Ishikawa (cell line): Measurements from ENCODE around the gene CACNA2D4.

Experiments used
- CEBPB ChIP-seq: IDR thresholded peaks from 2 replicates; pipeline ENCODE4 v1.6.1; 2012
- CREB1 ChIP-seq: IDR thresholded peaks from 2 replicates; pipeline ENCODE4 v1.6.1; 2012; ENCODE audit warnings: low read depth
- EGR1 ChIP-seq: IDR thresholded peaks from 2 replicates; pipeline ENCODE4 v1.6.1; 2012
- EP300 ChIP-seq: IDR thresholded peaks from 2 replicates; pipeline ENCODE4 v1.6.1; 2012; ENCODE audit warnings: borderline replicate concordance
- FOXM1 ChIP-seq: IDR thresholded peaks from 2 replicates; pipeline ENCODE4 v1.6.1; 2012; ENCODE audit warnings: low read depth, borderline replicate concordance
- NFIC ChIP-seq: IDR thresholded peaks from 2 replicates; pipeline ENCODE4 v1.6.1; 2012
- RAD21 ChIP-seq: IDR thresholded peaks from 2 replicates; pipeline ENCODE4 v1.6.1; 2012; ENCODE audit warnings: low read depth
- TAF1 ChIP-seq: IDR thresholded peaks from 2 replicates; pipeline ENCODE4 v1.6.1; 2012; ENCODE audit warnings: low read depth, mild to moderate bottlenecking
- TCF12 ChIP-seq: IDR thresholded peaks from 2 replicates; pipeline ENCODE4 v1.6.1; 2012; ENCODE audit warnings: low read depth
- TEAD4 ChIP-seq: IDR thresholded peaks from 2 replicates; pipeline ENCODE4 v1.6.1; 2012
- YY1 ChIP-seq: IDR thresholded peaks from 2 replicates; pipeline ENCODE4 v1.6.1; 2012; ENCODE audit warnings: low read depth
- ZBTB7A ChIP-seq: IDR thresholded peaks from 2 replicates; pipeline ENCODE4 v1.6.1; 2012; ENCODE audit warnings: low read depth
- TF ChIP-seq, protein P1 (sequence below): IDR thresholded peaks from 2 replicates; pipeline ENCODE4 v1.6.1; 2012
- TF ChIP-seq, protein P2 (sequence below): IDR thresholded peaks from 2 replicates; pipeline ENCODE4 v1.6.1; 2012; ENCODE audit warnings: low read depth, mild to moderate bottlenecking
- TF ChIP-seq, protein P3 (sequence below): IDR thresholded peaks from 2 replicates; pipeline ENCODE4 v1.6.1; 2012

The CACNA2D4 gene

DNA sequence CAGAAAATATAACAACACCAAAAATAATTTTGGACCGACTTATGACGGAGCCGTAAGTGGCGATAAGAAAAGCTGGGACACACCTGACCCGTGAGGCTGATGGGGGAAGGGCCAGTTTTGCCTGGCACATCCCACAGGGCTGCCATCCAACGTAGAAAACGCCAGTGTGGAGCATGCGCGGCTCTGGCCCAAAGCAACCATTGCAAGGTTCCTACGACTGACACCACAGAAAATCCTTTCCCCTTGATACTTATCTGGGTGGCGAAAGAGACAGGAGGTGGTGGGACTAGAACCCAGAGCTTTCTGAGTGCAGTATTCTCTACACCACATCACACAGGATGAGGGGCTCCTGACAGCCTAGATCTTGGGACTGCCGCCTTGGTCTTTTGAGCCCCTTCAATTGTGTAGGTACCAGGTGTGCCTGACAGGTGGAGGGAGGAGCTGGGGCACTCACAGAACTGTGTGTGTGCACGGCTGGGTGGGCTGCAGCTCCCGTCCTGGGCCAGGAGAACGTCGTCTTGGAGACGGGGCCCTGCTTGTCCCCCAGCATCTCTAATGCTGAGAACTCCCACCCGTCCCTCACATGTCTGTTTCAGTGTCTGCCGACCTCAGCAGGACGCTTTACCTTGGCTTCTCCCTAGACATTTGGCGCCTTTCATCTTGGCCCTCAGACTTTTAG lies 17.4 kb upstream of the CACNA2D4 start:
- TF ChIP-seq ZBTB7A: no peak
- TF ChIP-seq CREB1: no peak
- TF ChIP-seq, protein P1, sequence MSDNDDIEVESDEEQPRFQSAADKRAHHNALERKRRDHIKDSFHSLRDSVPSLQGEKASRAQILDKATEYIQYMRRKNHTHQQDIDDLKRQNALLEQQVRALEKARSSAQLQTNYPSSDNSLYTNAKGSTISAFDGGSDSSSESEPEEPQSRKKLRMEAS: no peak
- no peak for TF ChIP-seq TCF12

DNA sequence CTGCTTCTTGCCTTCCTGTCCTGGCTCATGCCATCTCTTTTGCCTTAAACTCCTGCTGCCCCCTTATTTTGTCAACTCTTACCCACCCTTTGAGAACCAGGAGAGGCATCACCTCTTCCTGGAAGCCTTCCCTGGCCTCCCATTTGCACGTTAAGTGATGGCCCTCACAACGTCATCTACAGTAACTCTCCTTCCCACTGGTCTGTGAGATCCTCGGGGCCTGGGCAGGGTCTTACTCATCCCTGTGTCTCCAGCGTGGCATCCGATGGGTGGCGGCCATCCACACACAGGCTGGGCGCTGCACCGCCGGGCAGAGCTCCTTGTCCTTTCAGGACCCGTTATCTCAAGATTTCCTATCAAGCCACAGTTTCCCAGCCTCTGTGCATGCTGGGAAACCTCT lies 16.8 kb upstream of the CACNA2D4 start:
- TF ChIP-seq CEBPB: no peak
- TF ChIP-seq TAF1: no peak
- no peak for TF ChIP-seq YY1
- no peak for TF ChIP-seq TCF12

DNA sequence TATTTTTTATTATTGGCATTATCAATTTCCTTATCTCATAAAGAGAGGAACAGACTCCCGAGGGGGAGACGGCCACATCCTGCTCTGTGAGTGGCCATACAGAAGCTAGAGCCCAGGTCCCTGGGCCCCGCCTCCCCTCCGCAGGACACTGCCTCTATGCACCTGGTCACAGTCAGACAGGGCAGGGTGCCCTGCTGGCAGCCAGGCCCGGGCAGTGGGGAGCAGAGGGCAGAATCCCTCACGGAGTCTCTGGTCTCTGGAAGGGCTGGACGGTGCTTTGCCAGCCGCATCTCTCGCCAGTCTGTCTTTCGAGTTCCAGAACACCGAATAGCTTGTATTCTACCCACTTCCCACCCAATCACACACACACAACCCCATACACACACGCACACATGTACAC lies 16.4 kb upstream of the CACNA2D4 start:
- TF ChIP-seq FOXM1: no peak
- no peak for TF ChIP-seq TEAD4
- TF ChIP-seq ZBTB7A: no peak
- TF ChIP-seq CREB1: no peak
- no peak for TF ChIP-seq CEBPB
- TF ChIP-seq NFIC: no peak
- TF ChIP-seq, protein P2, sequence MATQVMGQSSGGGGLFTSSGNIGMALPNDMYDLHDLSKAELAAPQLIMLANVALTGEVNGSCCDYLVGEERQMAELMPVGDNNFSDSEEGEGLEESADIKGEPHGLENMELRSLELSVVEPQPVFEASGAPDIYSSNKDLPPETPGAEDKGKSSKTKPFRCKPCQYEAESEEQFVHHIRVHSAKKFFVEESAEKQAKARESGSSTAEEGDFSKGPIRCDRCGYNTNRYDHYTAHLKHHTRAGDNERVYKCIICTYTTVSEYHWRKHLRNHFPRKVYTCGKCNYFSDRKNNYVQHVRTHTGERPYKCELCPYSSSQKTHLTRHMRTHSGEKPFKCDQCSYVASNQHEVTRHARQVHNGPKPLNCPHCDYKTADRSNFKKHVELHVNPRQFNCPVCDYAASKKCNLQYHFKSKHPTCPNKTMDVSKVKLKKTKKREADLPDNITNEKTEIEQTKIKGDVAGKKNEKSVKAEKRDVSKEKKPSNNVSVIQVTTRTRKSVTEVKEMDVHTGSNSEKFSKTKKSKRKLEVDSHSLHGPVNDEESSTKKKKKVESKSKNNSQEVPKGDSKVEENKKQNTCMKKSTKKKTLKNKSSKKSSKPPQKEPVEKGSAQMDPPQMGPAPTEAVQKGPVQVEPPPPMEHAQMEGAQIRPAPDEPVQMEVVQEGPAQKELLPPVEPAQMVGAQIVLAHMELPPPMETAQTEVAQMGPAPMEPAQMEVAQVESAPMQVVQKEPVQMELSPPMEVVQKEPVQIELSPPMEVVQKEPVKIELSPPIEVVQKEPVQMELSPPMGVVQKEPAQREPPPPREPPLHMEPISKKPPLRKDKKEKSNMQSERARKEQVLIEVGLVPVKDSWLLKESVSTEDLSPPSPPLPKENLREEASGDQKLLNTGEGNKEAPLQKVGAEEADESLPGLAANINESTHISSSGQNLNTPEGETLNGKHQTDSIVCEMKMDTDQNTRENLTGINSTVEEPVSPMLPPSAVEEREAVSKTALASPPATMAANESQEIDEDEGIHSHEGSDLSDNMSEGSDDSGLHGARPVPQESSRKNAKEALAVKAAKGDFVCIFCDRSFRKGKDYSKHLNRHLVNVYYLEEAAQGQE: no peak
- TF ChIP-seq EGR1: no peak
- TF ChIP-seq EP300: no peak
- TF ChIP-seq TAF1: no peak

DNA sequence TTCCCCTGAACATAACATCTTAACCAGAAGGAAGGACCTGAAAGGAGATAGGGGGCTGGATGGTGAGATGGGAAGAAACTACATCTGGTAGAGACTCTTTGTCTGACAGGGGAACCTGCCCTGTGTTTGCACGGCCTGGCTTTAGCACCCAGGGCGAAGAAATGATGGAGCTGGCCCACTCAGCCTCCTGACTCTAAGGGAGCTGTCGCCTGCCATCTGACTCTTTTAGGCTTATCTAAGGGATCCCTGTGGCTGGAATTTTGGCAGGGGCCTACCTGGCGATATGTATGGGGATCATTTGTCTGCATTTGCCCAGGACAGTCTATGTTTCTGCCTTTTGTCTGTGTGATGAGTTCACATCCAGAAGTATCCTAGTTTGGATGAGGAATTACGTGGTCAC lies 15.6 kb upstream of the CACNA2D4 start:
- TF ChIP-seq RAD21: no peak
- TF ChIP-seq, protein P1: no peak
- no peak for TF ChIP-seq EGR1
- TF ChIP-seq, protein P2: no peak
- TF ChIP-seq ZBTB7A: no peak
- TF ChIP-seq YY1: no peak

DNA sequence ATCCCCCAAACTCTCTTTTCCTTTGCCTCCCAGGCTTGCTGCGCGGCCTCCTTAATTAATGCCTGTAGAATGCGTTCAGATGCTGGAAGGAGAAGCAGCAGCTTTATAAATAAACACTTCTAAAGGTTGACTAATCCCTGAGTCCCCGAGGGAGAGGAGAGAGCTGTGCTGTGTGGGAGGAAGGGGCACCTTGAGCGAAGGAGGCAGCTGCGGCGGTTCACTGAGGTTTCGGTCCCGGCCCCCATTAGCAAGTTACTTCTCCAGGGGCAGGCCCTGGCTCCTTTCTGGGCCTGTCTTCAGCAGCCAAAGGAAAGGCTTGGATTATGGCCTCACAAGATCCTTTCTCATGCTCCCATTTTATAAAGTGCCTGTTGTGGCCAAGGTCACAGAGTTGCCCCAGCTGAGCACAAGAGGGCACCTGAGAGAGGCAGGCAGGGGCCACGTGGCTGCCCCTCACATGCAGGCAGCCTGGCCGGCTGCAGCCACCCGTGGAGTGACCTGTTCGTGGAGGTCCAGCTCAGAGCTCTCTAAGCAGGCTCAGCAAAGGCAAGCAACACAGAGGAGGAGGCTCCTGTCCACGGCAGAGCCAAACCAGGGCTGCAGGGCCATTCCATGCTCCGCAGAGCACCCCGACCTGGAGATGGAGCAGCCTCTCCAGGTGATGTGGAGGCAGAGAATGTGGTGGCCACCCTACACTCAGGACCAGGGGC lies 15.0 kb upstream of the CACNA2D4 start:
- TF ChIP-seq ZBTB7A (no peak), CEBPB (no peak), NFIC (no peak), TAF1 (no peak), EGR1 (no peak), EP300 (no peak), RAD21 (no peak), CREB1 (no peak), TCF12 (no peak)

DNA sequence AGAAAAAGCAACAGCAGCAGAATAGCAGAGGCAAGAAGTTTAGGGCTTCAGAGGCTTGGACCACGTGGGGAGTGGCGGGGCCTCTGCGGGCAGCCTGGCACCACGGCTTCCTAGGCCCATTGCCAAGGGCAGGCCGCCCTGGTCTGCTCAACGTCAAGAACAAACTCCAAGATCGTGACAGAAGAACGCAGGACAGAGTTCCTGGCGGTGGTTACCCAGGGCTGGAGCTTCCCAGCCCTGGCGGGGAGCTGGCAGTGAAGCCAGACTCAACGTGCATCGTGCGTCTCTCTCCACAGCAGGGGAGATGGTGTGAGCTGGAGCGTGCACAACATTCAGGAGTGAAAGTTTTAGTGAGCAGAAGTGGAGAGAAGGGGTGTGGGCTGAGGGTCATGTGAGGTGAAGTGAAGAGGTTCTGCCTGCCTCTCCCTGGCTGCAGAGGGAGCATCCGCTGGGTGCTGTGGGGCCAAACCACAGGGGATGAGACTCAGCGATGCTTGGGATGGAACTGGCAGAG lies 13.9 kb upstream of the CACNA2D4 start:
- TF ChIP-seq RAD21 (no peak), TAF1 (no peak), TCF12 (no peak), NFIC (0 out of 2 replicates have a peak, but pooled peaks have one; percentile 40), CEBPB (no peak), YY1 (no peak), TEAD4 (no peak), FOXM1 (no peak), EGR1 (no peak), CREB1 (no peak), ZBTB7A (no peak), EP300 (no peak)
- TF ChIP-seq, protein P3, sequence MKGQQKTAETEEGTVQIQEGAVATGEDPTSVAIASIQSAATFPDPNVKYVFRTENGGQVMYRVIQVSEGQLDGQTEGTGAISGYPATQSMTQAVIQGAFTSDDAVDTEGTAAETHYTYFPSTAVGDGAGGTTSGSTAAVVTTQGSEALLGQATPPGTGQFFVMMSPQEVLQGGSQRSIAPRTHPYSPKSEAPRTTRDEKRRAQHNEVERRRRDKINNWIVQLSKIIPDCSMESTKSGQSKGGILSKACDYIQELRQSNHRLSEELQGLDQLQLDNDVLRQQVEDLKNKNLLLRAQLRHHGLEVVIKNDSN: peak; percentile 62
- TF ChIP-seq, protein P2: no peak
- TF ChIP-seq, protein P1: peak; percentile 58
